Stimulated activated CD8-positive, alpha-beta memory T cell treated with anti-CD3 and anti-CD28 coated beads, Interleukin-7, amount 100 ng/mL, for 24 hours (primary cell): ENCODE data around the gene HPS1.

Experiments used
- DNase-seq: peaks from one replicate; pipeline ENCODE4 v3.0.0-alpha.2; 2020; ENCODE audit warnings: low read depth

Gene HPS1

GRCh38 chr10:98411768-98412167, 35.0 kb downstream of the HPS1 start:
- DNase-seq, result no peak

GRCh38 chr10:98411166-98411565, 35.6 kb downstream of the HPS1 start:
- DNase-seq, result no peak

- no peak for DNase-seq
Measured at GRCh38 chr10:98410759-98411158, 36.0 kb downstream of the HPS1 start.

- no peak for DNase-seq
Measured at GRCh38 chr10:98410135-98410743, 36.5 kb downstream of the HPS1 start.

- no peak for DNase-seq
Measured at GRCh38 chr10:98408799-98409198, 37.9 kb downstream of the HPS1 start.

- DNase-seq, result no peak
Measured at GRCh38 chr10:98407744-98408241, 38.9 kb downstream of the HPS1 start.

- DNase-seq, result no peak
Measured at GRCh38 chr10:98407017-98407743, 39.6 kb downstream of the HPS1 start.

- no peak for DNase-seq
Measured at GRCh38 chr10:98405422-98405821, 41.3 kb downstream of the HPS1 start.

- no peak for DNase-seq
Measured at GRCh38 chr10:98404571-98405359, 42.0 kb downstream of the HPS1 start.

GRCh38 chr10:98403812-98404504, 42.8 kb downstream of the HPS1 start:
- DNase-seq, result no peak

GRCh38 chr10:98402931-98403718, 43.6 kb downstream of the HPS1 start:
- DNase-seq, result no peak

GRCh38 chr10:98402478-98402877, 44.3 kb downstream of the HPS1 start:
- DNase-seq, result no peak

GRCh38 chr10:98400482-98400881, 46.3 kb downstream of the HPS1 start:
- no peak for DNase-seq

GRCh38 chr10:98399784-98400183, 47.0 kb downstream of the HPS1 start:
- DNase-seq, result no peak

GRCh38 chr10:98397089-98397600, 49.6 kb downstream of the HPS1 start:
- DNase-seq, result no peak

GRCh38 chr10:98396096-98397063, 50.4 kb downstream of the HPS1 start:
- no peak for DNase-seq

GRCh38 chr10:98394851-98395440, 51.8 kb downstream of the HPS1 start:
- no peak for DNase-seq

- no peak for DNase-seq
Measured at GRCh38 chr10:98391578-98391991, 55.1 kb downstream of the HPS1 start.

GRCh38 chr10:98391065-98391464, 55.7 kb downstream of the HPS1 start:
- no peak for DNase-seq

- DNase-seq, result no peak
Measured at GRCh38 chr10:98390406-98390805, 56.3 kb downstream of the HPS1 start.
